Stimulated activated CD4-positive, alpha-beta T cell treated with anti-CD3 and anti-CD28 coated beads, Interleukin-15, amount 100 ng/mL, for 48 hours (primary cell): ENCODE measurements around the gene DSE.

Experiments
- DNase-seq, 2 donors: peaks; one replicate each; pipeline ENCODE4 v3.0.0-alpha.2; 2020; ENCODE audit warnings: low read depth in 2 of 2

Gene DSE

DNA sequence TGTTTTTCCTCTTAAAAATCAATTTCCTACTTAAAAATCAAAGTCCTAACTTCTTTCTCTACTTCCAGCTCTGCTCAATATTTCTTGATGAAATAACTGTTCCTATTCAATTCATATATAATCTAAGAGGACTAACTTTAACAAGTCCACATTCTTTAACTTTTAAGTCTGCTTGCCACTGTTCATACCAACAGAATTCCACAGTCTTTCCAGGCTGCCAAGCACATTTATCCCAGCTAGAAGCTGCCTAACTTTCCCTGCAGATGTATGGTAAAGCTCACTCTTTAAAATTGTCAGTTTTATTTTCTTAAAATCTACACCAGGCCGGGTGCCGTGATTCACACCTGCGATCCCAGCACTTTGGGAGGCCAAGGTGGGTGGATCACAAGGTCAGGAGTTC, 102.0 kb downstream of the DSE start:
- DNase-seq = no peak

DNA sequence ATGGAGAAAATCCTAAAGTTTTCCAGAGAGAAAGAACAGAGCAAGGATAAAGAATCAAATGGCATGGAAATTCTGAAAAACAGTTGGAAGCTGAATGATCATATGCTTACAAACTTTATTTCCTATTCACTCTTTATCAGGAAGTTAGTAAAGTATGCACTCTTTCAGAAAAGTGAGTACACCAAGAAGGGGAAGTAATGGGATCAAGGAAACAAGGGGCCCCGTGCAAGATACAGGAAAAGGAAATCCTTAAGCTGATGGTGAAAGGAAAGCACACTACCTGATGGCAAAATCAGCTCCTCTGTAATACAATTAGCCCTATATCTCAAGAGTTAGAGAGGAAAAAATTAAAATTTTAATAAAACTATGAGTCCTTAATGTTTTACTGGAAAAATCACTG, 104.4 kb downstream of the DSE start:
- DNase-seq = no peak

DNA sequence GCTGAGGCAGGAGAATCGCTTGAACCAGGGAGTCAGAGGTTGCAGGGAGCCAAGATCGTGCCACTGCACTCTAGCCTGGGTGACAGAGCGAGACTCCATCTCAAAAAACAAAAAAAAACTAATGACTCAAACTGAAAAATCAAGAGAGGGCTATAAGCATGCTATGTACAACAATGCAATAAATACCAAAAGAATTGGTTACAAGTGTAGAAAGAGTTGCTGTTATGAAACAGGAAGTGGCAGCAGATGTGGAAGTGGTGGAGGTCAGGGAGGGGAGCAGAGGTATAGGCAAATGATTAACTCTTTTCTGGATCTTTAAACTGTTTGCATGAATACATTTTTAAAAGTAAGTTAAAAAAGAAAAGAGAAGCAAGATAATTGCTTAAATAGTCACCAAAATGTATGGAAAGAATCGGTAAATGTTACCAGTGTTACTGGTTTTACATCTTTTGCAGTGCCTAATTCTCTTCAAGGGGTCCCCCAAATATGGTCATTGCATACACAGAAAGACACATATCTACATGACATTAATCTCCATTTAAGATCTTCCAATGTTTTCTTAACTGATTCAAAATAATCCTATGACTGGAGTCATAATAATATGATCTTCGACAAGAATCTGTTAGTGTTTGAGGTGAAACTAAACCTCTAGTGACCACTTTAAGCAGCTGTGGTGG, 105.4 kb downstream of the DSE start:
- no peak for DNase-seq

DNA sequence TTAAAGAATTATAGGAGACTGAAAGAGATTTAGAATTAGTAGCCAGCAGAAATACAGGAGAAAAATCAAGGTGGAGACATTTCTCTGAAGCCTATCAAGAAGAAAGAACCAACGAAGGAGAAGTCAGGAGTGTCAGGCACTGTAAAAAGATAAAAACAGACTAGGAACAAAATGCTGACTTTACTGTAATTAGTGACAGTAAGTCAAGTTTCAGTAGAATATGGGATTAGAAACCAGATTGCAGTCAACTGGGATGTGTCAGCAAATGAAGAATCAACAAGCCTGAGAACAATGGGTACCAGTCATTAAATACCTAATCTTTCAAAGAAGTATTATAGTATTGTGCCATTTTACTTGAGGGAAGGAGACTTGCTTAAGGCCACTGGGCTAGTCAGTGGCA, 112.0 kb downstream of the DSE start:
- no peak for DNase-seq

GRCh38 chr6:116483616-116484015, 112.9 kb downstream of the DSE start:
- no peak for DNase-seq

- no peak for DNase-seq
Observed at GRCh38 chr6:116485559-116486184, 114.9 kb downstream of the DSE start.

DNA sequence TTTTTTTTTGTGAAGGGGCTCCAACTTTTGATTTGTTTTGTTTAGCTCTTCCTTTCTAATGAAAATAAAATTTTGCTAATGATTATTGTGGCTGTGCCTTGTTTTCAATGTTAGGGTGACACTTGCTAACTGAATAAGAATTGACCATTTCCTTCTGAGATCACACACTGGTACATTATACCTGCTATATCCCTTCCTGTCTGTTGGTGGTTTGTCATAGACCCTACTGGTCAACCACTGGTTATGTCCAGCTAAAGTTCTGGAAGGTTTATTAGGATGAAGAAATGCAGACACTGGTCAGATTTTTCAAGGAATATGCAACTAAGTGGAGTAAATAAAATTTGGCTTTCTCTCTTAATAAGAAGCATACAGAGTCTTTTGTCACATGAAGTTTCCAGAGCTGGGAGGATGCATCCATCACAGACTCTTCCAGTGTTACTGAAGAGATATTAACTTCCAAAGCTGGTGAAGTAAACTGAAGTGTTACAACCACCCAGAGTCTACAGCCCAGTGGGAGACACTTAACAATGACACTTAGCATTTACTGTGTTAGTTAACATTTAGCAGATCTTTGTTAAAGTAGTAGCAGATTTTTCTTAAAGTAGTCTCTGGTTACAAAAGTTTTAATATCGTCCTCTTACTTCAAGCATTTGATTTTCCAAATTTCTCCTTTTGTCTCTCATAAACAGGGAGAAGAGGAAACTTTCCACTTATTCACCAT, 121.0 kb downstream of the DSE start:
- DNase-seq = no peak

- no peak for DNase-seq
Observed at GRCh38 chr6:116492331-116493067, 121.8 kb downstream of the DSE start.
